HCT116 (cell line): ENCODE data around the gene YLPM1. TPM values are rescaled to one million over a fixed set of nuclear protein-coding genes. Genes with fewer than 3 reads are reported as not detected.

Source experiments
- ATAC-seq: fragments of 200-7000 bp; cut with Tn5 transposase; 2 replicates; pipeline ENCODE4 v1.9.1; 2020; ENCODE audit warnings: mild to moderate bottlenecking, moderate library complexity
- BruUV-seq: library from RNA; stranded (reverse); fragments of 400-500 nt; replicated peaks from 2 replicates; lab custom pipeline; 2021; lab: Mats Ljungman, UMichigan
- CTCF ChIA-PET: fragments of 300-600 bp; sonication (Branson Sonifier 250); formaldehyde crosslinking; loops from one replicate; lab custom pipeline; 2021; ENCODE audit warnings: antibody characterized with exemption; lab: Charles Lee
- POLR2A ChIA-PET: fragments of 300-600, 350-600 bp; sonication (Branson Sonifier 250); formaldehyde crosslinking; loops from one replicate; lab custom pipeline; 2021; ENCODE audit warnings: antibody characterized with exemption; lab: Charles Lee
- RAD21 ChIA-PET, 2 experiments: fragments of 300-600 bp; sonication (Branson Sonifier 250); formaldehyde crosslinking; loops; one replicate each; lab custom pipeline; 2023; ENCODE audit warnings: low total read pairs in 2 of 2; ENCODE audit not compliant: uncharacterized antibody in 2 of 2, unreplicated experiment in 2 of 2, low non-redundant PET in 1 of 2; lab: Charles Lee
- DNase-seq: peaks from one replicate; pipeline ENCODE4 v3.0.0-alpha.2; 2010; ENCODE audit warnings: low read depth, low spot score
- H2AFZ ChIP-seq: fragments of 200-600 bp; shearing (Covaris generic), sonication (generic); 2 replicates; pipeline ENCODE4 v1.6.1; 2017; ENCODE audit warnings: low read depth, mixed run types, mixed read lengths, antibody characterized with exemption, low read length; ENCODE audit not compliant: poor library complexity, severe bottlenecking
- H3K27ac ChIP-seq: 2 replicates; pipeline ENCODE4 v1.5.1; 2012; ENCODE audit warnings: low read depth, low read length
- H3K27me3 ChIP-seq: fragments of 200-600 bp; sonication (generic); 2 replicates; pipeline ENCODE4 v1.6.1; 2016; ENCODE audit warnings: mixed run types, low read length, mixed read lengths; ENCODE audit not compliant: insufficient read depth
- H3K36me3 ChIP-seq, 2 experiments: fragments of 200-500 bp in 1 of 2; fragments of 200-600 bp in 1 of 2; sonication (Bioruptor generic) in 1 of 2; sonication (generic) in 1 of 2; 2 replicates each; pipeline versions ENCODE4 v1.5.1 to v1.6.1; 2014 to 2016; ENCODE audit warnings: low read length in 2 of 2, inconsistent platforms in 1 of 2, mixed read lengths in 1 of 2, mixed run types in 1 of 2; ENCODE audit not compliant: insufficient read depth in 2 of 2, control insufficient read depth in 1 of 2
- H3K4me1 ChIP-seq, 2 experiments: fragments of 200-600 bp in 1 of 2; sonication (generic) in 1 of 2; 2 replicates each; pipeline versions ENCODE4 v1.5.1 to v1.6.1; 2012 to 2017; ENCODE audit warnings: low read length in 2 of 2, inconsistent platforms in 1 of 2, mild to moderate bottlenecking in 1 of 2, mixed read lengths in 1 of 2, mixed run types in 1 of 2, moderate library complexity in 1 of 2; ENCODE audit not compliant: insufficient read depth in 2 of 2, control insufficient read depth in 1 of 2
- H3K4me2 ChIP-seq: fragments of 200-600 bp; sonication (generic); 2 replicates; pipeline ENCODE4 v1.6.1; 2017; ENCODE audit warnings: mixed run types, low read length, mixed read lengths
- H3K4me3 ChIP-seq, 2 experiments: fragments of 200-600 bp in 1 of 2; sonication (generic) in 1 of 2; replicated peaks in 1 of 2; 2 replicates each; pipeline ENCODE4 v1.5.1; 2011 to 2016; ENCODE audit warnings: low read length in 2 of 2, control low read depth in 1 of 2, low read depth in 1 of 2, mild to moderate bottlenecking in 1 of 2, mixed read lengths in 1 of 2, mixed run types in 1 of 2
- H3K79me2 ChIP-seq: fragments of 200-600 bp; sonication (generic); 2 replicates; pipeline ENCODE4 v1.6.1; 2017; ENCODE audit warnings: mild to moderate bottlenecking, mixed run types, low read length, moderate library complexity, mixed read lengths; ENCODE audit not compliant: insufficient read depth
- H3K9ac ChIP-seq: fragments of 200-600 bp; sonication (generic); 2 replicates; pipeline ENCODE4 v1.6.1; 2016; ENCODE audit warnings: low read length, mixed read lengths
- H3K9me2 ChIP-seq: fragments of 200-600 bp; sonication (generic), shearing (Covaris generic); 2 replicates; pipeline ENCODE4 v1.6.1; 2017; ENCODE audit warnings: mixed run types, mild to moderate bottlenecking, moderate library complexity; ENCODE audit not compliant: insufficient read depth
- H3K9me3 ChIP-seq, 2 experiments: fragments of 200-500 bp in 1 of 2; fragments of 200-600 bp in 1 of 2; sonication (Bioruptor generic) in 1 of 2; sonication (generic) in 1 of 2; 2 replicates each; pipeline ENCODE4 v1.6.1; 2014 to 2017; ENCODE audit warnings: low read length in 2 of 2, mixed read lengths in 2 of 2, inconsistent platforms in 1 of 2, low read depth in 1 of 2, mild to moderate bottlenecking in 1 of 2, mixed run types in 1 of 2, moderate library complexity in 1 of 2; ENCODE audit not compliant: control insufficient read depth in 1 of 2, insufficient read depth in 1 of 2
- H4K20me1 ChIP-seq: fragments of 200-600 bp; sonication (generic), shearing (Covaris generic); 2 replicates; pipeline ENCODE4 v1.6.1; 2017; ENCODE audit warnings: mixed run types, mild to moderate bottlenecking, moderate library complexity; ENCODE audit not compliant: insufficient read depth
- CEBPB ChIP-seq: IDR thresholded peaks from 2 replicates; pipeline ENCODE4 v1.6.1; 2012; ENCODE audit warnings: low read depth
- ELF1 ChIP-seq: IDR thresholded peaks from 2 replicates; pipeline ENCODE4 v1.6.1; 2012; ENCODE audit warnings: low read depth, borderline replicate concordance
- EZH2 ChIP-seq: fragments of 200-600 bp; sonication (generic); IDR thresholded peaks from 2 replicates; pipeline ENCODE4 v1.6.1; 2017; ENCODE audit warnings: antibody characterized with exemption, mixed run types
- EZH2phosphoT487 ChIP-seq: fragments of 200-600 bp; IDR thresholded peaks from 2 replicates; pipeline ENCODE4 v1.6.1; 2018; ENCODE audit warnings: antibody characterized with exemption, borderline replicate concordance
- FOSL1 ChIP-seq: IDR thresholded peaks from 2 replicates; pipeline ENCODE4 v1.6.1; 2012; ENCODE audit warnings: low read depth
- JUND ChIP-seq: IDR thresholded peaks from 2 replicates; pipeline ENCODE4 v1.6.1; 2012
- MAX ChIP-seq: IDR thresholded peaks from 2 replicates; pipeline ENCODE4 v1.6.1; 2012
- POLR2A ChIP-seq: IDR thresholded peaks from 2 replicates; pipeline ENCODE4 v1.7.0; 2011; ENCODE audit warnings: borderline replicate concordance; ENCODE audit not compliant: insufficient read depth, insufficient read length; ENCODE audit errors: extremely low read depth
- POLR2AphosphoS5 ChIP-seq: IDR thresholded peaks from 2 replicates; pipeline ENCODE4 v1.6.1; 2011; ENCODE audit warnings: mild to moderate bottlenecking, low read depth, low read length, moderate library complexity
- RAD21 ChIP-seq: IDR thresholded peaks from 2 replicates; pipeline ENCODE4 v1.6.1; 2012; ENCODE audit warnings: low read depth, mild to moderate bottlenecking
- SIN3A ChIP-seq: IDR thresholded peaks from 2 replicates; pipeline ENCODE4 v1.6.1; 2012; ENCODE audit warnings: low read depth
- SP1 ChIP-seq: IDR thresholded peaks from 2 replicates; pipeline ENCODE4 v1.6.1; 2012; ENCODE audit warnings: low read depth
- SRF ChIP-seq: IDR thresholded peaks from 2 replicates; pipeline ENCODE4 v1.6.1; 2012; ENCODE audit warnings: low read depth
- YY1 ChIP-seq: IDR thresholded peaks from 2 replicates; pipeline ENCODE4 v1.6.1; 2011; ENCODE audit warnings: low read length, low read depth, moderate library complexity, mild to moderate bottlenecking; ENCODE audit not compliant: insufficient replicate concordance; ENCODE audit errors: extremely low read depth
- ZBTB33 ChIP-seq: IDR thresholded peaks from 2 replicates; pipeline ENCODE4 v1.6.1; 2011; ENCODE audit warnings: mild to moderate bottlenecking, low read length, moderate library complexity; ENCODE audit not compliant: insufficient replicate concordance; ENCODE audit errors: extremely low read depth
- ZFX ChIP-seq: fragments of 450-650 bp; IDR thresholded peaks from 2 replicates; pipeline ENCODE4 v1.6.1; 2017
- intact Hi-C: fragments of 100-400 bp; cut with micrococcal nuclease; formaldehyde crosslinking; loops from 2 replicates; pipeline ENCODE4 v1.10.0; 2022
- total RNA-seq: library from RNA; stranded (reverse); gene quantifications from one replicate; pipeline ENCODE4 v1.2.1, GENCODE V29; 2021; ENCODE audit not compliant: unreplicated experiment

YLPM1 gene
- total RNA-seq, 1 experiment from 2014 or later = 55.1 TPM

GRCh38 chr14:74801396-74801795 lies 38.3 kb downstream of the YLPM1 start:
- Histone ChIP-seq H3K9me3 (no peaks in the 10 kb centered on the region), H3K27me3 (no peaks in the 10 kb centered on the region), H3K9ac (no peak overlapping the region), H3K79me2 (peaks cover 46% of the 10 kb centered on the region), H3K4me3 (no peak overlapping the region), H3K27ac (no peak overlapping the region), H3K4me2 (no peak overlapping the region), H3K9me2 (no peaks in the 10 kb centered on the region), H3K4me1 (no peaks in the 10 kb centered on the region), H4K20me1 (no peaks in the 10 kb centered on the region), H2AFZ (no peak overlapping the region), H3K36me3 (peaks cover 23 to 25% of the 10 kb centered on the region in 2 experiments; a peak in 3 of 4 replicates)
- ChIA-PET CTCF (interaction anchor here (7.7 kb wide), 1 partner anchor 192 kb away, joined by 111 read pairs; no protein-coding TSS in a partner anchor), POLR2A (no interaction called here), RAD21 (no interaction called here)
- intact Hi-C loops = loop anchor here (5.0 kb wide), 1 partner anchor 439 kb away; no protein-coding TSS in a partner anchor
- ATAC-seq (no peak), DNase-seq (no peak)
- TF ChIP-seq ZBTB33 (no peak), ELF1 (no peak), MAX (no peak), EZH2 (no peak), ZFX (no peak), SIN3A (no peak), JUND (no peak), YY1 (no peak), CEBPB (no peak), FOSL1 (no peak), SP1 (no peak), POLR2A (no peak), POLR2AphosphoS5 (no peak), SRF (no peak), EZH2phosphoT487 (no peak), RAD21 (no peak)
- no TSS peak for BruUV-seq
